Measurements from ENCODE around the gene CDKAL1.
A peak's percentile ranks its signal among the peaks of the same experiment; 100 is the strongest.

Gene CDKAL1

DNA sequence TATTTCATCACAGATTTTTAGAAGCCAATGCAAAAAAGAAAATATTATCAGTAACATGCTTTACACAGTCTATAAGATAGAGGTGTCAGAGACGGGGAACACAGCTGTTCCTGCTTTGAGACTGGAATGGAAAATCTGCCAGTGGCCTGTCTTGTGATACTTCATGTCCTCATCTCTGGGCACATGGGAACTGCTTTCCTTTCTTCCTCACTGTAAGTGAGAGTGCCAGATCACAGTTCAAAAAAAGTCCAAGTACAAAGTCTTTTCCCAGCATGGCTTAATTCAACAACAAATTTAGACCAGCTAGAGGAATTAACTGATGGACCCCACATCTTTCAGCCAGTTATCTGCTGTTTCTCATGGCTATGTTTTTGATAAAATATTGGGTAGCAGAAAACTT, 490.4 kb downstream of the CDKAL1 start:
- ChIA-PET CTCF (no interaction called here), POLR2A (no interaction called here)
- H3K4me3 ChIP-seq (ENCODE audit: low read depth, low read length) = no peak overlapping the region
- no peak for DNase-seq (ENCODE audit: low read depth, low spot score)
- no peak for TF ChIP-seq CTCF (IDR thresholded peaks at IDR 0.05; ENCODE audit: insufficient read depth, low read length, missing control alignments)

DNA sequence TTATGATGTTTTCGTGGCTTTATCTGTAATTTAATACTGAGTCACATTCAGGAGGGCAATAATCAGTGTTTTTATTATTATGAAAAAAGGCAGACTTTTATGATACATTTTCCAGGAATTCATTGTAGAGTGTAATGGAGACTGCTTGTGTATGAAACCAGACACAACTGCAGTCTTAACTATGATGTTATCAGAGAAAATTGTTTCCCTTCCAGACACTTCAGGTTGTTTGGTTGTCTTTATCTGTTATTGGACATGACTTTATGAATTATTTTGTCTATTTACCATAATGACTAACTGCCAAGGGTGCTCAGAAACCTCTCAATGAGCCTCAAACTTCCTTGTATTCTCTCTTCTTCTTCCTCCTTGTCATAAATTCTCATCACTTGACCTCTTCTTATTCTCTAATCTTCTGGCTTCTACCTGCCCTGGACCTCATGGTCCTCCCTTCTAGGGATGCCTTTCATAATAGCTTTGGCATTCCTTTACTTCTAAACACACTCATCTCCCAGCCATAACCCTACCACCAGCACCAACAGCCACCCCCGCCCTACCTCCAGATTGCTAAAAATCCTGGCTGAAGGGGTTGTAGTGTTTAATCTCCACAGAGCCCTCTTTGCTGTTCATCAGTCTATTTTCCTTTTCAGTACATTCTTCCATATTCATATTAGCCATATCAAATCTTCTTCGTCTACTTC, 492.5 kb downstream of the CDKAL1 start:
- ChIA-PET CTCF (no interaction called here), POLR2A (no interaction called here)
- no peak for TF ChIP-seq CTCF (IDR thresholded peaks at IDR 0.05; ENCODE audit: insufficient read depth, low read length, missing control alignments)
- H3K4me3 ChIP-seq (ENCODE audit: low read depth, low read length) = no peak overlapping the region
- DNase-seq (ENCODE audit: low read depth, low spot score) = peak; percentile 47

- CTCF ChIA-PET = no interaction called here
- POLR2A ChIA-PET = no interaction called here
- TF ChIP-seq CTCF (IDR thresholded peaks at IDR 0.05; ENCODE audit: insufficient read depth, low read length, missing control alignments) = no peak
- DNase-seq (ENCODE audit: low read depth, low spot score) = no peak
- no peak overlapping the region for H3K4me3 ChIP-seq (ENCODE audit: low read depth, low read length)
These were observed 493.2 kb downstream of the CDKAL1 start for GRCh38 chr6:21027507-21027906.

GRCh38 chr6:21031182-21031581, 496.9 kb downstream of the CDKAL1 start:
- no peak for DNase-seq (ENCODE audit: low read depth, low spot score)
- TF ChIP-seq CTCF (IDR thresholded peaks at IDR 0.05; ENCODE audit: insufficient read depth, low read length, missing control alignments) = no peak
- no peak overlapping the region for H3K4me3 ChIP-seq (ENCODE audit: low read depth, low read length)
- POLR2A ChIA-PET = no interaction called here
- CTCF ChIA-PET = no interaction called here

GRCh38 chr6:21033084-21033483, 498.8 kb downstream of the CDKAL1 start:
- CTCF ChIA-PET = no interaction called here
- no peak overlapping the region for H3K4me3 ChIP-seq (ENCODE audit: low read depth, low read length)
- TF ChIP-seq CTCF (IDR thresholded peaks at IDR 0.05; ENCODE audit: insufficient read depth, low read length, missing control alignments) = no peak
- no peak for DNase-seq (ENCODE audit: low read depth, low spot score)
- POLR2A ChIA-PET = no interaction called here

DNA sequence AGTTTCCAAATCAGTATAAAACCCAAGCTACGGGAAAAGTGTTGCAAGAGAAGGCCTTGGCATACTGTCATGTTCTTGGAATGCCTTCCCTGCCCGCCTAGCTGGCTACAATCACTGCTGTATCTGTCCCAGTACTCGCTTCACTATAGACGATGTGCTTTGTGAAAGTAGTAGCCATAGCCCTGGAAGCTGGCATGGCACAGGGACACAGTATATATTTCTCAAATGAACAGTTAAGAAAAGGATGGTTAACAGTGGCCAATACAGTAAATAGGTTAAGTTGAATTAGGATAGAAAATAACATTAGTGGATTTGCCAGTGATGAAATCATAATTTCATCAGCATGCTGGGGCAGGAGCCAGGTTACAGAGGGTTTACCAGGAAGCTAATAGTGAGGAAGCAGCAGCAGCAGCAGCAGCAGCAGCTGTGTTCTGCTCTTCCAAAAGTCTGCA, 499.3 kb downstream of the CDKAL1 start:
- no peak for TF ChIP-seq CTCF (IDR thresholded peaks at IDR 0.05; ENCODE audit: insufficient read depth, low read length, missing control alignments)
- DNase-seq (ENCODE audit: low read depth, low spot score) = peak; percentile 57
- CTCF ChIA-PET = interaction anchor here (1.3 to 1.4 kb wide), 2 partner anchors 12 to 555 kb away, joined by 3 to 5 read pairs; no protein-coding TSS in a partner anchor
- POLR2A ChIA-PET = interaction anchor here (1.0 kb wide), 1 partner anchor 554 kb away, joined by 3 read pairs; no protein-coding TSS in a partner anchor
- H3K4me3 ChIP-seq (ENCODE audit: low read depth, low read length) = no peak overlapping the region
